Measurements from ENCODE around the gene RANBP10.

RANBP10 gene

DNA sequence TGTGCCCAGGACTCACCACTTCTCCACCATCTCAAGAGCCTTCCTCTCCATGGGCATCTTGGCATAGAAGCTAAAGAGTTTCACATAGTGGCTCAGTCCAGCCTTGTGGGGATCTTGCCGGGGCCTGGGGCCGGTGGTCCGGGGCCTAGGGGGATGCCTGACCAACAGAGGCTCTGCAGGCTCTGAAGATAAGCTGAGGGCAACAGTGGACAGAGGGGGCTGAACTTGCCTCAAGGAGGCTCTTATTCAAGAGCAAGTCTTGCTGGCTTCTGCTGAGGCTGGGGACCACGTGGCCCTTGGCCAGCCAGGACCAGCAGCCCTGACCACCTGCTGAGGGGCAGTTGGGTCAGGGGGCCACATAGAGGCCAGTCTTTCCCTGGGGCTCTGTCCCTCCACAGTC lies 22.3 kb upstream of the RANBP10 start:
- no peak for DNase-seq (ENCODE audit: extremely low read depth in 1 of 2, low read depth in 1 of 2)

DNA sequence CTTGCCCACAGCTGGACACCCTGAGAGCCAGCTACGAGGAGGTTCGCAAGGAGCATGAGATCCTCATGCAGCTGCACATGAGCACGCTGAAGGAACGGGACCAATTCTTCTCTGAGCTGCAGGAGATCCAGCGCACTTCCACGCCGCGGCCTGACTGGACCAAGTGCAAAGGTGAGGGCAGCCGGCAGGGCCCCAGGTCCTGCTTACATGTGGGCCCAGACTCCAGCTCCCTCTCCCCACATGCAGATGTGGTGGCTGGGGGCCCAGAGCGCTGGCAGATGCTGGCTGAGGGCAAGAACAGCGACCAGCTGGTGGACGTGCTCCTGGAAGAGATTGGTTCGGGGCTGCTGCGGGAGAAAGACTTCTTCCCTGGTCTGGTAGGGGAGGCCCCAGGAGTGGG lies 19.5 kb upstream of the RANBP10 start:
- no peak for DNase-seq (ENCODE audit: extremely low read depth in 1 of 2, low read depth in 1 of 2)

DNA sequence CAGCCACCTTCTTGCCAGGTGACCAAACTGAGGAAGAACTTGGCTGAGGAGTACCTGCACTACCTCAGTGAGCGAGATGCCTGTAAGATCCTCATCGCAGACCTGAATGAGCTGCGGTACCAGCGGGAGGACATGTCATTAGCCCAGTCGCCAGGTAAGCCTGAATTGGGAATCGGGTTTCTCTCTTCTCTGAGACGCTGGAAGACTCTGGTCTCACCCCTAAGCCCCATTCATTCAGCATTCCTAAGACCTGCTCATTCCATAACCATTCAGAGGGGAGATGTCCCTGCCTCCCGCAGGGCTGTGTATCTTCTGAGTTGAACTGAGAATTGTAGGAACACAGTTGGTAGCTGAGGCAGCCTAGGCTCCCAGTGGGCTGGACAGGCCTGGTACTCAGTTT lies 18.8 kb upstream of the RANBP10 start:
- no peak for DNase-seq (ENCODE audit: extremely low read depth in 1 of 2, low read depth in 1 of 2)

DNA sequence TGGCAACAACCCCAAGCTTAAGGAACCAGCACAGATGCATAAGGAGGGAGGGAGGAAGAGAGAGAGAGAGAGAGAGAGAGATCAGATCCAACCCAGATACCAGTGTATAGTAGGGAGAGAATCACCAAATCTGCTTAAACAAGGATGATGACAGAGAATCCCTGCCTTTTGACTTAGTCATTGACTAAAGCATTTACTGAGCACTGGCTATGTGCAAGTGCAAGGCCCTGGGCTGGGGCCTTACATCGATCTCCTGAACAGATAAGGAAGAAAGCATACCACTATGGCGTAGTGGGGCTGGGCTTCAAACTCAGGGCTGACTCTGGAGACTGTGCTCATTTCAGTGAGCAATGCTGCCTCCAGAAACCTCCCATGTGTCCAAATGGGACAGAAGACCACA lies 16.2 kb upstream of the RANBP10 start:
- DNase-seq (ENCODE audit: extremely low read depth in 1 of 2, low read depth in 1 of 2): no peak

DNA sequence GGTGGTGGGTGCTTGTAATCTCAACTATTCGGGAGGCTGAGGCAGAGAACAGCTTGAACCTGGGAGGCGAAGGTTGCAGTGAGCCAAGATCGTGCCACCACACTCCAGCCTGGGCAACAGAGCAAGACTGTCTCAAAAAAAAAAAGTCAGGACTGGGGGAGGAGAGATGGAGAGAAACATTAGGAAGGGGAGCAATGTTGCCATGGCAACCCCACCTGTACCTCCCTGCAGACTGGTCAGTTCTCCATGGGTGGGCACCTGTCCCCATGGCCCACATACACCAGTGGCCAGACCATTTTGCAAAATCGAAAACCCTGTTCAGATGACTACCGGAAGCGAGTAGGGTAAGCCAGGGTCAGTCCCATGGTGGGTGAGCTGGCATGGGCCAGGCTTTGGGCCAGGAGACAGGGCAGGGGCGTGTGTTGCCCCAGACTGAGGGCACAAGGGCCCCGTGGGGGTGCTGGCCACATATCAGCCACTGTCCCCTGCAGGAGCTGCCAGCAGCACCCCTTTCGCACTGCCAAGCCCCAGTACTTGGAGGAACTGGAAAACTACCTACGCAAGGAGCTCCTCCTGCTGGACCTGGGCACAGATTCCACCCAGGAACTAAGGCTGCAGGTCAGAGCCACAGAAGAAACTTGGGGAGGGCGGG lies 14.4 kb upstream of the RANBP10 start:
- DNase-seq (ENCODE audit: extremely low read depth in 1 of 2, low read depth in 1 of 2): no peak

DNA sequence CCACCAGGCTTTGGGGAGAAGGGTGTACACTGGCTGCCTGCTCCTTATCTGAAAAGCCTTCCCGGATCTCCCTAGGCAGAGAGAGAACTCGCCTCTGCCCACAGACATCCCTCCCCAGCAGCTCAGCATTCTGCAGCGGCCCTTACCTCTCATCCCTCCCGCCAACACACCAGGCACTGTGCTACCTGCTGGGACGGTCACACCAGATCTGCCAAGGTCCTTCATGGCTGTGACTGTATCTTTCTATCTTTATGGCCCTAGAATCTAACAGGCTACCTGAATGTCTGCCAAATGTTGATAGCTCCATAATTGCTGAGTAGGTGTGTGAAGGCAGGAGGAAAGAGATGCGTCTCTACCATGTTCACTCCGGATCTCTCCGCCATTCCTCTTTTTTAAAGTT lies 8.2 kb upstream of the RANBP10 start:
- no peak for DNase-seq (ENCODE audit: extremely low read depth in 1 of 2, low read depth in 1 of 2)

DNA sequence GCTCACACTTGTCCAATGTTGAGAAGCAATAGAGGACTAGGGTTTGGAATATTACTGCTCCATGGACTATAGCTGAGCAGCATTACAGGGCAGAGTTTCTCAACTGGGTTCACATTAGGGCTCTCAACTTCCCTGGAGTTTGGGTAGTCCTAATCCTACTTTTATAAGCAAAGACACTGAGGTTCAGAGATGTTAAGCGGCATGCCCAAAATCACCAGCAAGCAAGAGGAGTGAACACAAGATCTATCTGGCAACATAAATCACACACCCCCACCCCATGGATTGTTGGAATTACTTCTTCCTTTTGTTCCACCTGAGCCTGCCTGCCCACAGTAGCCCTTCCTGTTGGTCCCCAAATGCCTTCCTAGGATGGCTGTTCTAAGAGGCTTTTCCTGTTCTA lies 5.5 kb upstream of the RANBP10 start:
- DNase-seq (ENCODE audit: extremely low read depth in 1 of 2, low read depth in 1 of 2): no peak

DNA sequence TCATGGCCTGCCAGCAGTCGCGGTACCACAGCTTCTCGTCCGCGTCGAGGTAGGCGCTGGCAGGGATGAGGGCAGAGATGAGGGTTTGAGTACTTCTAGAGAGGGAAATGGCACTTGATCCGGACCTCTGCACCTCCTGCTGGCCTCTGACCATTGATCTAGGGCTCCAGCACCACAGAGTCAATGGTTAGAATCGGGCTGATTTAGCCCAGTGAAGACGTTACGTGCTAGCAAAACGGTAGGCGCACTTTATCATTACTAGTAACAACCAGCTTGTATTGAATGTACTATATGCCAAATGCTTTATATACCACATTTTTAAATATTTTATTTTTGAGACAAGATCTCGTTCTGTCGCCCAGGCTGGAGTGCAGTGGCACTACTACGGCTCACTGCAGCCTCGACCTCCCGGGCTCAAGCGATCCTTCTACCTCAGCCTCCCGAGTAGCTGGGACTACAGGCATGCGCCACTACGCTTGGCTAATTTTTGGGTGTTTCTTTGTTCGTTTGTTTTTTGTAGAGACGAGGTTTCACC lies 855 bp upstream of the RANBP10 start:
- DNase-seq (ENCODE audit: extremely low read depth in 1 of 2, low read depth in 1 of 2): no peak

DNA sequence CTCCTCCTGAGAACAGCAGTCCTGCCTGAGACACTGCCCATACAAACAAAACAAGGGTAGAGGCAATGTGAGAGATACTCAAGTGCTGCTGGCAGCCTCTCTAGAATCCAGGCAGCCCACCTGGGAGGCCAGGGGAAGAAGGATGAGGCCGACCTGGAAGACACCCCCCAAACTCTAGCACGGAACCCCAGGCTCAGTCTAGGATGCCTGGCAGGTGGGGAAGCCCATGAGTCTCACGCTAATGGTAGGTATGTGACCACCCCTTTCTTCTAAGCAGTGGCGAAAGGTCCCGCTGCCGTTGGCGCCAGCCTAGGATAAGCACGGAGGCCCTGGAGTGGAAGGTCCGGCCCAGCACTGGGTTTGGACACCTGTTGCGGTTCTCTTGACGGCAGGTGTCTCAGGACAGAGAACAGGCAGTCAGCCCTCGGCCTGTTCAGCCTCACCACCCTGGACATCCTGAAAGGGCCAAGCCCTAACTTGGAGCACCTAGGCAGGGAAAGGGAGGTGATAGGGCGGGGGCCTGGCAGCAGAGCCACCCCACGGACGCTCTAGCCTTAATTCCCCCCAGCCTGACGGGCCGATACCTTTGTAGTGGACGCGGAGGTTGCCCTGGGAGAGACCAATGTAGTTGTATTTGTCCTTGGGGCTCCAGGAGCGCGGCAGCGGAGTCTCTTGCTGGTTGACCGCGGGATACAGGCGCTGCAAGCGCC lies 487 bp downstream of the RANBP10 start:
- DNase-seq (ENCODE audit: extremely low read depth in 1 of 2, low read depth in 1 of 2): no peak

DNA sequence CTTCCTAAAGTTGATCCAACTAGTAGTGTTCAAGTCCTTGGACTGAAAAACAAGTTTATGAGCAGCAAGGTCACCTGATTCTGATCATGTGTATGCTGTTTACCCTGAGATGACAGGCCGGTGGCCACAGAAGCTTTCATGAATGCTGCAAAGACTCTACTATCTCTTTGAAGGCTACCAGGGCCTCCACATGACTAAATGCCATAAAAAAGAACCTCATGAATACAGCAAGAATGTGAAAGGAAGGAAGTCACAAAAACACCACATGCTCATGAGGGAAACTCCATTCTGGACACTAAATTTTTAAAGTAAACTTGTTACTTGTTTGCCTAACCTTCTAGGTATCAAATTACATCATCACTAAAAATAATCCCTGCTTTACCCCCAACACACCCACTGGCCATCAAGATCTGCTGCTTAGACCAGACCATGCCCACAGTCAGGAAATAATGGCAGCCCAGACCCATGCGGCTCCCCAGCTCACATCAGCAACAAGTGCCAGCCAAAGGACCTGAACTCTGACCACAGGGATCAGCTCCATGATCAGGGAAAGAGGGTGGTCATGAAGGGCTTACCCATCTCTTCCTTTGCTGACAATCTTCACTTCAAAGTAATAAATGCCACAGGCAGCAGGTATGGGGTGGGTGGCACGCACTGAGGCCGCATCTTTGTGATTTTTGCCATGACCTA lies 1.4 kb downstream of the RANBP10 start:
- DNase-seq (ENCODE audit: extremely low read depth in 1 of 2, low read depth in 1 of 2): no peak

DNA sequence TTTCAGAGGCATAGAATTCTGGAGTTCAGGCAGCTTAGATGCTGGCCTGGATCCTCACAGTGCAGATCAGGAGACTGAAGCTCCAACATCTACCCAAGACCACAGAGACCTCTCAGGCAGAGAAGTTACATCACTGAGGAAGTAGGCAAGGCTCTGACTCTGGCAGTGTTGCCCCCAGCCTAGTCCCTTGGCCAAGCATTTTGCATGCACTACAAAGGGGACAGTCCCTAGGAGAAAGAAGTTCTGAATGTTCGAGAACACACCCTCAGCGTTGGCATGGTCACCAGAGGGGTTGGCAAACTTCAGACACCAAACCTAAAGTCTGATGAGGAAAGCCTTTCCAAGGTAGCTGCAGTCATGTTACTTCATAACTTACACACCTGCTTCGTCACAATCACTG lies 2.5 kb downstream of the RANBP10 start:
- DNase-seq (ENCODE audit: extremely low read depth in 1 of 2, low read depth in 1 of 2): no peak

DNA sequence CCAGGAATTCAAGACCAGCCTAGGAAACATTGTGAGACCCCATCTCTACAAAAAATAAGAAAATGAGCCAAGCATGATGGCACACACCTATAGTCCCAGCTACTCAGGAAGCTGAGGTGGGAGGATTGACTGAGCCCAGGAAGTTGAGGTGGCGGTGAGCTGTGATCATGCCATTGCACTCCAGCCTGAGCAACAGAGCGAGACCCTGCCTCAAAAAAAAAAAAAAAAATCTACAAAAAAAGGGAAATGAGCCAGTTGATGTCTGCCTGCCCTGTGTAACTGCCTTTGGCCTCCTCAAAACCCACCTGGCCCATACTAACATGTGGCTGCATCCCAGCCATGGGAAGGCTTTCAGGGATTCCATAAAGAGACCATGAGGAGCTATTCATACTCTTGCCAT lies 4.5 kb downstream of the RANBP10 start:
- DNase-seq (ENCODE audit: extremely low read depth in 1 of 2, low read depth in 1 of 2): no peak

DNA sequence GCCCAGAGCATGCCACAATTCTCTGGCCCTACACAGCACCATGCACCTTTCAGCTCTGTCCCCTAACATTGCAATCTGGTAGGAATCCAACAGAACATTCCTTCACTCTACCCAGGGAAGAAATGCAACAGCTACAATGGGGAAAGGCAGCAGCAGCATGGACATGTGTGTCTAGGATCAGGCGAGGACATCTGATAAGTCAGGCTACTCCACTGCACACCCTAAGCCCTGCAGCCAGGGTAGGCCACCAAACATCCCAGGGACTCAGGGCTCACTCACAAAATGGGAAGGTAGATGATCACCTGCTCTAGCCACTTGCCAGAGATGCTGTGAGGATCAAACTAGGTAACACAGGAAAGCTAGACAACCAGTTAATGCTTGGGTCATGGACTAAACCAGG lies 5.1 kb downstream of the RANBP10 start:
- no peak for DNase-seq (ENCODE audit: extremely low read depth in 1 of 2, low read depth in 1 of 2)

DNA sequence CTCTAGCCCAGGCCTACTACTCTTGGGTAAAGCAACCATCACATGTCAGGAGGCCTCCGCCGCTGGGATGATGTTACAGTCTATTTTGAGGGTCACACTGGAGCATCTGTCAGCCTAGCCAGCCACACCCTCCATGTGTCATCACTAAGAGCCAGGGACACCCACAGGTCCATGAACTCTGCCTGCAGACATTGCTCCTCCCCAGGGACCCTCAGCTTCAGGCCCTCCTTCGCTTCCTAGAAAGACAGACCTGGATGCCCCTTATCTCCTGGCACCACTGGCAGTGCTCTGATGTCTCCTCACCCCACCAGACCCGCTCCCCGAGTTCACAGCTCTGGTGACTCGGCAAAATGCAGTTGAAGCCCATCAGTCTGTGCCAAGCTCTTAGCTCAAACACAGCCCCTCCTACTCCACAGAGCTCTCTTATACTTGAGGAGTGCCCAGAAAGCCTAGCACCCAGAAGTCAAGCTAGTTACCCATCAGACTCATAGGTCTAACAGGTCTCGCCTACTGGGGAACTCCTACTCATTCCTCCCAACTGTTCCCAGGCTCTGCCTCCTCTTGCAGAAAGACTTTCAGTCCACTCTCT lies 5.9 kb downstream of the RANBP10 start:
- no peak for DNase-seq (ENCODE audit: extremely low read depth in 1 of 2, low read depth in 1 of 2)

DNA sequence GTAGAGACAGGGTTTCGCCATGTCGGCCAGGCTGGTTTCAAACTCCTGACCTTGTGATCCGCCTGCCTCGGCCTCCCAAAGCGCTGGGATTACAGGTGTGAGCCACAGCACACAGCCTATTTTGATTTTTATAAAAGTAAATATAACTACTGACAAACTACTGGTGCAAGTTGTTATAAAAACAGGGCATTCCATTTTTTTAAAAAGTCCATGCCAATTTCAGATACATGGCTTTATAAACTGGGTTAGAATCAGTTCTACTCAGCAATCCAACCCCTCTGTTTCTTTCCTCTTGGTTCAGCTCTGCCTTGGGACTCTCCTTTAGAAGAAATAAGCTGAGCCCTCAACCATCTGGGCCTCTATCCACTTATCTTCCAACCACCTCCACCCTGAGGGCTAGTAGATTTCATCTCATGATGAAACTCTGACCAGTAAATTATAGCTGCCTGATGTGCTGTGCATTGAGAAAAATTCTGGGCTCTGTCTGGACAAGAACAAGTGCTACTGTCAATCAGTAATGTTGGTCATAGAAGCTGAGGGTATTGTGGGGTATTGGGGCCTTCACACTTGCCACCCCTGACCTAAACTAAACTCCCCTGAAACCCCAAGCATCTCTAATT lies 10.2 kb downstream of the RANBP10 start:
- no peak for DNase-seq (ENCODE audit: extremely low read depth in 1 of 2, low read depth in 1 of 2)

DNA sequence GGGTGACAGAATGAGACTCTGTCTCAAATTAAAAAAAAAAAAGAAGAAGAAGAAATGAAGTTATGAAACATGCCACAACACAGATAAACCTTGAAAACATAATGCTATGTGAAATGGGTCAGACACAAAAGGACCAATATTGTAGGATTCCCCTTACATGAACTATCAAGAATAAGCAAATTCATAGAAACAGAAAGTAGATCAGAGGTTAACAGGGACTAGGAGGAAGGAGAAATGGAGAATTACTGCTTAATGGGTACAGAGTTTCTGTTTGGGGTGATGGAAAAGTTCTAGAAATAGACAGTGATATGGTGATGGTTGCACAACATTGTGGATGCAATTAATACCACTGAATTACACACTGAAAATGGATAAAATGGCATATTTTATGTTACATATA lies 16.3 kb downstream of the RANBP10 start:
- DNase-seq (ENCODE audit: extremely low read depth in 1 of 2, low read depth in 1 of 2): no peak

DNA sequence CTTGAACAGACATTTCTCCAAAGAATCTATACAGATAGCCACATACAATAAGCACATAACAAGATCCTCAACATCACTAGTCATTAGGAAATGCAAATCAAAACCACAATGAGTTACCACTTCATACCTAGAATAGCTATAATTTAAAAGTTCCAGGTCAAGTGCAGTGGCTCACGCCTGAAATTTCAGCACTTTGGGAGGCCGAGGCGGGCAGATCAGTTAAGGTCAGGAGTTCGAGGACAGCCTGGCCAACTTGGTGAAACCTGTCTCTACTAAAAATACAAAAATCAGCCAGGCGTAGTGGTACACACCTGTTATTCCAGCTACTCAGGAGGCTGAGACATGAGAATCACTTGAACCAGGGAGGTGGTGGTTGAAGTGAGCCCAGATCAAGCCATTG lies 19.9 kb downstream of the RANBP10 start:
- DNase-seq (ENCODE audit: extremely low read depth in 1 of 2, low read depth in 1 of 2): no peak

DNA sequence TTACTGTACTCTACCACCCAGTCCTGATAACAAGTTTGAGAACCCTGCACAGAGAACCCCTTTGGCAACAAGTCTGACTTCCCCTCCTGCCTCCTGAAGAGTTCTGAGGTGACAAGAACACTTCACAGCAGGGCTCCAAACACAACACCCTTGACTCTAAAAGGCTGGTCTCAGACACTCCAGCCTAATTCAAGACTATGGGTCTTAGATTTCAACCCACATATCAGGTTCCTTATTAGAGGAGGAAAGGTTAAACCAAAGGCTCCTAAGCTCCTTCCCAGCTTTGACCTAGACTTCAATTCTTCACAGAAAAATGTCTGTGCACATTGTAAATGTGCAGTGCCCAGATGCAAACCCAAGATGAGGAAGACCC lies 23.0 kb downstream of the RANBP10 start:
- no peak for DNase-seq (ENCODE audit: extremely low read depth in 1 of 2, low read depth in 1 of 2)

DNA sequence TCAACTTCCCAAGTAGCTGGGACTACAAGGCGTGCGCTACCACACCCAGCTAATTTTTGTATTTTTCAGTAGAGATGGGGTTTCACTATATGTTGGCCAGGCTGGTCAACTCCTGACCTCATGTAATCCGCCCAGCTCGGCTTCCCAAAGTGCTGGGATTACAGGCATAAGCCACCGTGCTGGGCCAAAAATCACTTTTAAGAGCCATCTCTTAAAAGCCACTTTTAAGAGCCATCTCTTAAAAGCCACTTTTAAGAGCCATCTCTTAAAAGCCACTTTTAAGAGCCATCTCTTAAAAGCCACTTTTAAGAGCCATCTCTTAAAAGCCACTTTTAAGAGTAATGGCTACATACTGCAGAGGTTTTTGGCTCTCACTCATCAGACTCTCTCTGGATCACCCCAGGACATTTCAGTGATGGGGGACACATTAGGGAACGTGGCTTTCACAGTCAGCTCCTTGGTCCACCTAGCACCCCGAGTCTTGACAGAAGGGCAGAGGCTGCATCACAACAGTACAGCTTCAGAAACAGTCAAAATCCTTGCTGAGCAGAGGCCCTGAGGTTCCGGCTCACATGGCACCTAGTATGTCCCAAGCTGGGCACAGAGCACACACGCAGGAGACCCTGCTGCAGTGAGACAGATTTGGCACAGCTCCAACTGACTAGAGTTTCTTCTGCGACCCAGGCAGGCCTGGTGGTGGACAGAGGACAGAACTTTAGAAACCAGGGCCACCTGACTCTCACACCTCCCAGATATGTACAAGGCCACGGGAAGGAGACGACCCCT lies 23.6 kb downstream of the RANBP10 start:
- no peak for DNase-seq (ENCODE audit: extremely low read depth in 1 of 2, low read depth in 1 of 2)

DNA sequence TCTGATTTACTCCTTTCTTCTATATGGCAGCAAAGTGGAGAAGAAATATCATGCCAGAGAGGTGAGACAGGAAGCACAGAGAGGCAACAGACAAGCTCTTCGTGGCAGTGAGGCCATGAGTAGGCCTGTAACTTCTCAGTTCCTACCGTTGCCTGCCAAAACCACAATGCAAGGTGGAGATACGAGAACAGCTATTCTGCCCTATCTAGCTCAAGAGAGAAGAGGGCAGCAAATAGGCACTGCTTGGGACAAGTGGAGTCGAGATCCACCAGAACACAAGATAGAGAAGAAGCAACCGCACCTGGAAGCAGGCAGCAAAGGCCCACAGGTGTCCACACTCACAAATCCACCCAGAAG lies 24.8 kb downstream of the RANBP10 start:
- no peak for DNase-seq (ENCODE audit: extremely low read depth in 1 of 2, low read depth in 1 of 2)

All from activated CD8-positive, alpha-beta memory T cell treated with anti-CD3 and anti-CD28 coated beads for 1 hour (primary cell).